GM19328 (cell line): Measurements from ENCODE around the gene LRP2.

Source experiments
- ATAC-seq: cut with Tn5 transposase; IDR thresholded peaks from one replicate; pipeline ENCODE4 v1.9.1; 2021; ENCODE audit warnings: mild to moderate bottlenecking, moderate library complexity; ENCODE audit not compliant: unreplicated experiment

LRP2 gene

DNA sequence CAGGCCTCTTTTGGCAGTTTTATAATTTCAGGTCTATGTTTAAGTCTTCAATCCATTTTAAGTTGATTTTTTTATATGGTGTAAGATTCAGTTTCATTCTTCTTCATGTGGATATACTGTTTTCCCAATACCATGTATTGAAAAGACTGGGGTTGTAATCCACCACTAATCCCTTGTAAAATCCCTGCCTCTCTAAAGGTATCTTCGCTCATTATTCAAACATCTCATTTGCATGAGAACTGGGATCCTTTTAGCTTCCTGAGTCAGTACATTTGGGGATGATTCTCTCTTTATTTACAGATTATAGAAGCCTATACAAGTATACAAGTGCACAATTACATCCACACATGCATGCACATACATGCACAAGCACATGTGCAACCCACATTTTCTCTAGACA is 267.7 kb downstream of the LRP2 start:
- no peak for ATAC-seq

- no peak for ATAC-seq
Measured at GRCh38 chr2:169093535-169093934, 268.8 kb downstream of the LRP2 start.

- no peak for ATAC-seq
Measured at GRCh38 chr2:169091761-169092519, 270.4 kb downstream of the LRP2 start.

DNA sequence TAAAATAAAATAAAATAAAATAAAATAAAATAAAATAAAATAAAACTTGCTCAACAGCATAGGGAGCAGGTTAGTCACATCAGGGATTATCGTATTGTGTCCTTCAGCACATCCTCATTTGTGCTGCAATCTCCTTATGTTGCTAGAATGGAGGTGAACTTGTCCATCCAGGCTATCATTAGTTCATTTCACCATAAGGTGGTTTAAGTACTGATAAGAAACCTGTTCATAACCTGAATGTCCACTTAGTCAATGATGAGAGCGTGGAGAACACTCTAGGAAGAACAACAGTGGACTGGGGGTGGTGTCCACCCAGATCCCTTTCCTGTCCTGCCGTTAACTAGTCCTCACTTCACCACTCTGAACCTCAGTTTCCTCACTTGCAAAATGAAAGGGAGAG is 271.1 kb downstream of the LRP2 start:
- no peak for ATAC-seq

- ATAC-seq, result no peak
Measured at GRCh38 chr2:169090133-169090820, 272.1 kb downstream of the LRP2 start.

- ATAC-seq, result no peak
Measured at GRCh38 chr2:169089182-169089581, 273.2 kb downstream of the LRP2 start.

GRCh38 chr2:169087757-169088379 is 274.5 kb downstream of the LRP2 start:
- ATAC-seq, result no peak

DNA sequence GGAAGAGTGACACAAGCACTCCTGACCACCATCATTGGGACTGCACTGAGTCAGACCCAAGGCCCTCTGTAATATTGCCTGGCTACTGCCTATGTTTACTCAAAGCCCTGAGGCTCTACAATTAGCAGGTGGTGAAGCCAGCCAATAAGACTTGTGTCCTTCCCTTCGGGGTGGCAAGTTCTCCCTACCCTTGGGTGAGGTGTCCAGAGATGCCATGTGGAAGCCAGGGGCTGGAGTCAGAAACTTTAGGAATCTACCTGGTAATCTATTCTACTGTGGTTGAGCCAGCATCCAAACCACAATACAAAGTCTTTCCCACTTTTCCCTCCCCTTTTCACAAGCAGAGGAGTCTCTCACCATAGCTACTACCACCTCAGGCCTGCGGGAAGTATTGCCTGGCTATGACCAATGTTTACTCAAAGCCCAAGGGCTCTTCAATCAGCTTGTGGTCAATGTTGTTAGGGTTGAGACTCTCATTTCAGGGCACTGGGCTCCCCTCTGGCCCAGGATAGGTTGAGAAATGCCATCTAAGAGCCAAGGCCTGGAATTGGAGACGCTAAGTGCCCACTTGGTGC is 275.4 kb downstream of the LRP2 start:
- ATAC-seq, result no peak

- peak; percentile 49 for ATAC-seq
Measured at GRCh38 chr2:169082995-169083394, 279.3 kb downstream of the LRP2 start.

- no peak for ATAC-seq
Measured at GRCh38 chr2:169081551-169081950, 280.8 kb downstream of the LRP2 start.

DNA sequence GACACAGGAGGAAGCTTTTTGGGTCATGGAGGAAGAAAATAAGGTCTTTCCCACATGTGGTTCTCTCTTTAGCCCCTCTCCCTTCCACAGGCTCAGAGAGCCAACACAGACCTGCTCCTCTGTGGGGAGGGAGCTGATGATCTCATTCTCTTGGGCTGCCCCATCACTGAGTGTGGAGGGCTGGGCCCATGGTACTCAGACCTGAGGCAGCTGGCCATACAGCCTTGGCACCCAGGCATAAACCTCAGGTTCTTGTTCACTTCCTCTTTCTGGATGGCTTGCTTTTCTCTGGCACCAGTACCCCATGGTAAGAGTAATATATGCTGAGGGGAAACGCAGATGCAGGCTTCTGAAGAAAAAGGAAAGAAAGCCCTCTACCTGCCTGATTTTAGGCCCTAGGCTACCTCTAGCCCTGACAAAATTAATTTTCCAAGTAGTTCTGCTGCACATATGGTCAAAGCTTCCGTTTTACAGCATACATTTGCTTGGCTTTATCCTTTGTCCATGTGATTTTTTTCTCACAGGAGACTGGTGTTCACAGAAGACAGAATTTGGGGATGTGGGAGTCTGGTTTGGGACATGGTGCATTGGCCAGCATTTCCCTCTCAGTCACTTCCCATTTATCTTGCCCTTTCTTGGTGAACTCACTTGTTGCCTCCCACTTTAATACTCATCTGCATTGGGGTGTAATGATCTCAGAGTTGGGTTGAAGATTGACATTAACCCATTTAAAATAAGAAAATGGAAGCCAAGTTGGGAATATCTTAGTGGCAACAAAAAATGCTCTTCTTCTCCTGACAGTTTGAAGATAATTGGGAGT is 281.9 kb downstream of the LRP2 start:
- peak; percentile 60 for ATAC-seq

DNA sequence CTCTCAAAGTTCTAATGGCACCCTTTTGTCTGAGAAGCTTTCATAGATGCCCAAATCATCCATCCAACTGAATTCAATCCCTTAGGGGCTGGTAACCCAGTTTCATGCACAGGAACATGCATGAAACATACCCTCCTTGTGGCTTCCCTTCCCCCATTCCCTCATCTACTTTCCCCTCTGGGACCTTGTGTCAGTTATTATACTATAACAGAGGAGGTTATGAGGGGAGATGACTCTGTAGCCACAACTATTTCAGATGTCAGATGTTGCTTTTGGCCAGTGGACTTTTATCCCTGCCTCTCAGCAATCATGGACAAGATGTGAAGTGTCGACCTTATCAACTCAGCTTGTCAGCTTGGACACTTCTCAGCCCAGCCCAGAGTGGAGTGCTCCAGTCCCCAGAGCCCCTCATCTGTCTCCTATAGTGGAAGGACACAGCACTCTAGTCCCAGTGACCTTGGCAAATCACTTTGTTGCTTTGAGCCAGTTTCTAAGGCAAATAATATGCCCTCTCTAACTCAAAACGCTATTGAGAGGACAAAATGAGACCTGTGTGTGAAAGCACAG is 284.6 kb downstream of the LRP2 start:
- ATAC-seq, result no peak
